Measurements from ENCODE around the gene TTLL5. TPM values are rescaled to one million over a fixed set of nuclear protein-coding genes. Genes with fewer than 3 reads are reported as not detected.

The TTLL5 gene
- polyA plus RNA-seq, 3 donors: 29.4 to 36.6 (median 32.7) TPM

DNA sequence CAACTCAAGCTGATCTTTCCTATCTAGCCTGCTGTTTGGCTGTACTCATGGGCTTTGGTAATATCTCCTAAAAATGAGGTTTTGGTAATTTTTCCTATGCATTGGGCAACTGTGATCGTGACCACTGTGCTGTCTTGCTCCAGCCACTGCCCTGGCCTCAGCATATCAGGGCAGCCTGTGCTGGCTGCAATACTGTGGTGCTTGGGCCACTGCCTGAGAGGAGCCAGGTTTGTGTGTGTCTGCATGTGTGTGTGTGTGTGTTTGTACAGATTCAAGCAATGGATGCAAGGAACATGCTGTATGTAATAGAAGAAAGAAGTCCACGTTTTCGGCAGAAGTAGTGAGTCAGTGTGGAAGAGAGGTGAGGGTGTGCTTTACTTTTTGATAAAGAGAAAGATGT is 13.4 kb upstream of the TTLL5 start:
- DNase-seq (ENCODE audit: extremely low read depth in 1 of 11, low read depth in 9 of 11, low spot score in 4 of 11): no peak

DNA sequence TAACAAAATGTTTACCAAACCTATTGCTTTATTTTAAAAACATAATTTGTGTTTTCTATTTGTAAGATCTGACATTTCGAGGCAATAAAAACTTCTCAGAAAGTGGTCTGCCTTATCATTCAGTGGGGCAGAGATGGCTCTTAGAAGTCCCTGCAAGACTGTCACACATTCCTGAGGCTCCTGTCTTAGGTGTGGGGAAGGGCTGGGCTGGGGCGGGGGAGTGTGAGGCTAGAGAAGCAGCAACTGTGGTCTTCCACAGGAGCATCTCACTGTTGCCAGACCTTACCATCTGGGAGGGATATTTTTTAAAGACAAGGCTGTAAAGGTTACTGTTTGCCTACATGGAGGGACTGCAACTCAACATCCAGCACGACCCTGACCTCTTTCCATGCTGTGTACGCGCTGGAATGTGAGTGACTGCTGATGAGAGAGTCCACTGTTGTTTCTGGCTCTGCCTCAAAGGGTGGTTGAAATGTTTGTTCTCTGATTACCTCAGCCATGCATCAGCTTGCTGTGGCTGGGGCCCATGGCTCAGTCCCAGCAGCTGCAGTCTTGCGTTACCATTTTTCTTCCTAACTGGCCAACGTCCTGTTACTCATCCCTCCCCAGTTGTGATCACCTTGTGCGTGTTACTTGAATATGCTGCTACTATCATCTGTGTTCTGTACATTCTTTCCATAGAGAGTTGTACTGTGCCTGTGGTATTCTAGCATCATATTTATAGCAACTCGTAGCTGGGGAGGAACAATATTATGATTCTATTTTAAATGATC is 12.8 kb upstream of the TTLL5 start:
- peak; percentile 42 to 84 (median 60) for DNase-seq (ENCODE audit: extremely low read depth in 1 of 11, low read depth in 9 of 11, low spot score in 4 of 11)

DNA sequence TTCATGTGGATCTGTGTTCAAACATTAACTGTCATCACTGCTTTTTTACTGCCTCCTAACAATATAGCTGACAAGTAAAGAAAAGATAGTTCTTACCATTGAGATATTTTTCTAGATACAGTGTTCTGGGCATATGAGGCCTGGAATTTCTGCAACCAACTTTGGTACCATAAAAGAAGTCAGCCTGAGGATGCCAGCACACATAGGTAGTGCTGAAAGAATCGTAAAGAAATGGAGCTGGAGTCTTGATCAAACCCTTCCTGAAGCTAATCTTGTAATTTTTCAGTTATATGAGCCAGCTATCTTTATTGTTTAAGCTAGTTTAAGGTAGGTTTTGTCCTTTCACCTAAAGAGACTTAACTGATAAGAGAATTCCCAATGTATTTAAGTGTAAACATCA is 11.7 kb upstream of the TTLL5 start:
- no peak for DNase-seq (ENCODE audit: extremely low read depth in 1 of 11, low read depth in 9 of 11, low spot score in 4 of 11)

DNA sequence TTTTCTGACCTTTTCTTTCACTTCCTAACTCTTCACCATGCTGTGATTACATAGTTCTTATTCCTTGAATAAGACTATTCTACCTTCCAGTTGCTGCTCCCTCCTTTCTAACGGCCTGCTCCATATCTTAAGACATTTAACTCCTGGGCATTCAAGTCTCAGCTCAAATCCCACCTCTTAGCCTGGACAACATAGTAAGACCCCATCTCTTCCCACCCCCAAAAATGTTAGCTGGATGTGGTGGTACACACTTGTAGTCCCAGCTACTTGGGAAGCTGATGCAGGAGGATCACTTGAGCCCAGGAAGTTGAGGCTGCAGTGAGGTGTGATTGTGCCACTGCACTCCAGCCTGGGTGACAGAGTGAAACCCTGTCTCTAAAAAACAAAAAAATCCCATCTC is 11.3 kb upstream of the TTLL5 start:
- DNase-seq (ENCODE audit: extremely low read depth in 1 of 11, low read depth in 9 of 11, low spot score in 4 of 11): no peak

DNA sequence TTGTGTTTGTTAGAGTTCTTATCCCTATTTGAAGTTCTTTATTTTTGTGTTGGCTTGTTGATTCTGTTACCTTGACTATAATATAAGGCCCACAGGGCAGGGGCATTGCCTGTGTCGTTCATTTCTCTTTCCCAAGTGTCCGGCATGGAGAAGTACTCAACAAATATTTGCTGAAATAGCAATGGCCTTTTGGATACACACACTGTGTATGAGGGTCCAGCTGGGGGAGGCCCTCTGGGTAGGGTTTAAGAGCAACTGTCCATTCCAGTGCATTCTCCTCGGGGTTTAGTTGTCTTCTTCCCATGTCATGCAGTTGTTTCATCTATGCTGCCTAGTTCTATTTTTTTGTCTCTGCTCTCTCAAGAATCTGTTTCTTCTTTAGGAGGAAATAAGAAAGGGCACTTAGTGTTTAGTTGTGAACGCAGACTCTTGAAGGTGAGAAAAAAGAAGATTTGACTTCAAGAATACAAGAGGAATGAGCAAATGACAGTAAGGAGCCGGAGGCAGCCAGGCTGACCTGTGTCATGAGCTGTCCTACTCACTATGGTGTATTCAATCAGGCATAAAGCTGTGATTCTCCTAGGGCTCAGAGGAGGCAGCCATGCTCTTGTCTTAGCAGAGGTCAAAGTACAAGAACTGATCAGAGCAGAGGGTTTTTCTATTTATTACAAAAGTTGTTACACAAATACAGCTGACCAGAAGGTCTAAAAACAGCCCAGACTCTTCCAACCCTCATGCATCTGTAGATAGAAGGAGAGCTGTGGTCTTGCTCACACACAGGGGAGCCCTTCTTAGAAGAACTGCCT is 10.6 kb upstream of the TTLL5 start:
- DNase-seq (ENCODE audit: extremely low read depth in 1 of 11, low read depth in 9 of 11, low spot score in 4 of 11): no peak

DNA sequence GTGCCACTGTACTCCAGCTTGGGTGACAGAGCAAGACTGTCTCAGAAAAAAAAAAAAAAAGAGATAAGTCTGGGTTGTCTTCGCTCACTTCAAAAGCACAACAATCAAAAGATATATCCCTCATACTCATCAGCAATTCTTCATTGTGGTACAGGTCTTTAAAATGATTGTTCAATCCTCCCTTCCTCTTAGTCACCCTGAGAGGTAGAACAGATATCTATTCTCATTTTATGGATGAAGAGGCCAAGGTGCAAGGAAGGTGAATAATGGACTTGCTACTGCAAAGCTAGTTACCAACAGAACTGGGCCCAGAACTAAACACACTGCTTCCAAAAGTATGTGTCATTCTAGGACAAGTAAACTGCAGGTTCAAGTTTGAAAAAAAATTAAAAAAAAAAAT is 7.5 kb upstream of the TTLL5 start:
- no peak for DNase-seq (ENCODE audit: extremely low read depth in 1 of 11, low read depth in 9 of 11, low spot score in 4 of 11)

DNA sequence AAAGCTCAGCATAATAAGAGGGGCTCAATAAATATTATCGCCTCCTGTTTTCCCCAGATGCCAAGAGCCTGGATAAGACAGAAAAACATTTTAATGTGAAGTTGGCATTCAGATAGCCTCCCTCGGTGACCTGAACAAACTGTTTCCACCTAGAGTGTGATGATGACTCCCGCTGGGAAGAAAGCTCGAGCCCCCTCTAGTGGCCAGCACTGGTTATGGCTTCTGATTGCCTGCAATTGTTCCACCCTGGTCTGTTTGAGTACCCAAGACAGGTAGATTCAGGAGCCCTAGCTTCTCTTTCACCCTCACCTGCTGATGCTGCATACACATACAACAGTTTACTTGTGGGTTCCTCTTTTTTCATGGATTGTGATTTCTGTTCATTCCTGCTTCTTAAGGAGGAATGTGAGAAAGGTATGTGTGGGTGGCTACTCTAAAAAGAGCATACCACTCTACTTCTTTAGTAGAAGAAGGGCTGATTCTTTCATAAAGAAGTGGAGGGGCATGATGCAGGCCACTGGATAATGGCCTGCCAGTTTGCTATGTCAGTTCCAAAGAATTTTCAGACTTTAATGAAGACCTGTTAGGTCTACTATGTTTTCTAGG is 6.8 kb upstream of the TTLL5 start:
- peak in 10 of 11 donors; percentile 49 to 72 (median 59) for DNase-seq (ENCODE audit: extremely low read depth in 1 of 11, low read depth in 9 of 11, low spot score in 4 of 11)

DNA sequence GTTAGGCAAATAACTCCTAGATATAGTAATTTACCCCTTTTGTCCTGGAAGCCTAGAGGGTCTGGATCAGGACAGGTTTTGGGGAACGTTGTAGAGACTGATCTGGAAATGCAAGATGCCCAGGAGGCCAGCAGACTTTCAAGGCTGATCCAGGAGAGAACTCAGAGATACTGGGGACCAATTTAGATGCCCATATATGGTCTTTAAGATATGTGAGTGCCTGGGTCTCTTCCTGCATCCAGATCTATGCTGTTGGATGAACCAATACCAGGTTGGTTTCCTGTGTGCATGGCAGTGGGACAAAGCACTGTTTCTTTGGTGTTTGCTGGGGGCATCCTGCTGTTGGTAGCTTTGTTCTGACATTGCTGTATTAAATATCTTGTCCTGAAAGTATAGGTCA is 5.8 kb upstream of the TTLL5 start:
- DNase-seq (ENCODE audit: extremely low read depth in 1 of 11, low read depth in 9 of 11, low spot score in 4 of 11): no peak

DNA sequence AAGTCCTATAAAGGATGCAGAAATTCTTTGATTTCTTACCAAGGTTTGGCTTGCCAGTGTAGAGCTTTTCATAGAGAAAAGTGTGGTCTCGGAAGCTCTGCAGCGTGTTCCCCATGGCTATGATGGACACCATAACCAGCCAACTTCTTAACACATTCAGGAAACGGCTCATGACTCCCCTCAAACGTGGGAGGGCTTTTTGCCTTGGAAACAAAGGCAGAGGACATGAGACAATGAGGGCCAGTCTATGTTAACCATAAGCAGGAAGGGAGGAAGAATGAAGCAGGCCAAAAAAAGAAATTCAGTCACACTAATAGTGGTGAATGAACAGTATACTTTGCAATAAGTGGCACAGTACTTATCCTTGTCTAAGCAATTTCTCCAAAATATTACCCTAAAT is 3.7 kb upstream of the TTLL5 start:
- no peak for DNase-seq (ENCODE audit: extremely low read depth in 1 of 11, low read depth in 9 of 11, low spot score in 4 of 11)

DNA sequence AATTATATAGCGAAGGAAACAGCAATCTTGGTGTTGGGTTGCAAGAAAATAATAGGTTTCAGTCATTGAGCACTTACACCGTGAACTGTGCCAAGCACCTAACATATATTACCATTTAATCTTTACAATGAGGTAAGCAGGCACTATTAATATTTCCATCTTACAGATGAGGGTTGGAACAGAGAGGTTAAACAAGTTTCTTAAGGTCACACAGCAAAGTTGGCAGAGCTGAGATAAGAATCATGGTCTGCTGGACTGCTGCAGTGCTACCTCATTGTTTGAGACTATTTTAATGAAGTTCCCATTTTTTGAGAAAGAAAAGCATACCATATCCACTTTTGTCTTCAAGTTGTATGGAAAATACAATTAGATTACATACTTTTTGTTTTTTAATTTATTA is 2.1 kb upstream of the TTLL5 start:
- DNase-seq (ENCODE audit: extremely low read depth in 1 of 11, low read depth in 9 of 11, low spot score in 4 of 11): no peak

DNA sequence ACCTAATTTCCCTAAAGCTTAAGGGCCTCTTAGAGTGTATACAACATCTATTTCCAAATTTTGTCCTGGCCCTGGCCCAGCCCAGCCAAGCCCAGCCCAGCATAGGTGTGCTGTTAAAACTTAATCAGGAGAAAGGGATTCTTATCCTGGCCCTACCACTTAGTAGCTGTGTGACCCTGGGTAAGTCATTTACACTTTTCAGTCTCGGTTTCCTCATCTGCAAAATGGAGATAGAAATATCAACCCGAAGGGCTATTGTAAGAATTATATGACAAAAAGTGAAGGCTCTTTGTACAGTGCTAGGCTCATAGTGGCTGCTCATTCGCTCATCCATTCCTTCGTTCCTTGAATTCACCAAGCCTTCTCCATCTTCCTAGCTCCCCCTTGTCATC is 812 bp upstream of the TTLL5 start:
- DNase-seq (ENCODE audit: extremely low read depth in 1 of 11, low read depth in 9 of 11, low spot score in 4 of 11): no peak

DNA sequence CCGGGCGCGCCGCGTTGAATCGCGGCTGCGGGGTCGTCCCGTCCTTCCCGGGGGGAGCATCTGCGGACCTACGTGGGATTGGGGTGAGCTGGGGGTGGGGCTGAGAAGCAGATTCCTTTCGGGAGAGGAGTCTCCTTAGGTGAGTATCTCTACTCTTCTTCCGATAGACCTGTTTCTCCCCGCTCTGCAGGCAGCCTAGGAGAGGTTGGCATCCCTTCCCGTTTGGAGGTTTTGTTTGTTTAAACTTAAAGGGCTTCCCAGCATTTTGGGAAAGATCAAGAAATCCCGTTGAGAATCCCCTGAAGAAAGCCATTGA is 411 bp downstream of the TTLL5 start:
- DNase-seq (ENCODE audit: extremely low read depth in 1 of 11, low read depth in 9 of 11, low spot score in 4 of 11): peak in 1 of 11 donors; percentile 15

DNA sequence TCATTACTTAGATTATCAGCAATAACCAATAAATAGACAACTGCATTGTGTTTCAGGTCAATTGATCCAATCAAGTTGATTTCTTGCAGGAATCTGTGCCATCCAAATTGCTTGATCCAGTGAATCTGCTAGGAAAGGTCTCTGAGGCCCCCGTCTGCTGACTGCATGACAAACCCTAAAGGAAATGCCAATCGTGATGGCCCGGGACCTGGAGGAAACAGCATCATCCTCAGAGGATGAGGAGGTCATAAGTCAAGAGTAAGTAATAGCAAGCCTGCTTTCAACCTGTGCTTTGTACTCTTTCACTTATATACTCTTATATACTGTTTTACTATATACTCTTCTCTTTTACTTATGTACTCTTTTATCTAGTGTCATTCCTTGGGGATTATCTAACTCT is 1.9 kb downstream of the TTLL5 start:
- DNase-seq (ENCODE audit: extremely low read depth in 1 of 11, low read depth in 9 of 11, low spot score in 4 of 11): no peak

DNA sequence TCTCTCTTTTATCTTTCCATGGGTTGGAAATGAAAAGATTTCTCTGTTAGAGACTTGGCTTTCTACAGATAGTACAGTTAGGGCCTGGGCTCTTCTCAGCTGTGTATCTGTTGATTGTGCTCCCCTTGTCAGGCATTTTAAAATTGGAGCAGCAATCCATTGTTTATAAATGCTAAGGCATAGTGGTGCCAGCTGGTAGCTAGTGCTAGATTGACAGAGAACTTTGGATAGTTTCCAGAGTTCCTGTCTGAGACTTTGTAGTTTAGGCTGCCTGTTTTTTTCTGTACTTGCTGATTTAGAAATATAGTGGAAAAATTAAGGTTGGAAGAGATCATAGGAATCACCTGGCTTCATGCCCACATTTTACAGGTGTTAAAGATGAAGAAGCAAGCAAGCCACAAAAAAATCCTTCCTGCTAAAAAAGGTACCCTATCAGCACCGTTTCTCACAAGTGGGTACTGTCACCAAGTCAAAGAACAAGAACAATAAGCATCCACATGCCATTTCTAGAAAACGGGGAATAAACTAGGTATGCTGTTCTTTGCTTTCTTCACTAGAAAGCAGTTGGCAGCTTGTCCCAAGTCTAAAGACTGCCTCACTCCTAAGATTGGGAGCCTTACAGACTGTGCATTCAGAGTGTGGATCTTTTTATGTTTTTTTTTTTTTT is 6.2 kb downstream of the TTLL5 start:
- no peak for DNase-seq (ENCODE audit: extremely low read depth in 1 of 11, low read depth in 9 of 11, low spot score in 4 of 11)

DNA sequence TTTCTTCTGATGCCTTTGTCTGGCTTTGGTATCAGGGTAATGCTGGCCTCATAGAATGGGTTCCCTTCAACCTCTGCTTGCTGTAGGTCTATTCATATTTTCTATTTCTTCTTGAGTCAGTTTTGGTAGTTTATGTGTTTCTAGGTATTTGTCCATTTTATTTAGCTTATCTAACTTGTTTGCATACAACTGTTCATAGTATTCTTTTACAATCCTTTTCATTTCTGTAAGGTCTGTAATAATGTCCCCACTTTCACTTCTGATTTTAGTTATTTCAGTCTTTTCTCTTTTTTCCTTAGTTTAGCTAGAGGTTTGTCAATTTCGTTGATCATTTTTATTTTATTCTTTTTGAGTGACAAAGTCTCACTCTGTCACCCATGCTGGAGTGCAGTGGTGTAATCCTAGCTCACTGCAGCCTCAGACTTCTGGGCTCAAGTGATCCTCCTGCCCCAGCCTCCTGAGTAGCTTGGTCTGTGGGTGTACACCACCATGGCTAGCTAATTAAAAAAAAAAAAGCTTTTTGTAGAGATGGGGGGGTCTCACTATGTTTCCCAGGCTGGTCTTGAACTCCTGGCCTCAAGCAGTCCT is 11.7 kb downstream of the TTLL5 start:
- no peak for DNase-seq (ENCODE audit: extremely low read depth in 1 of 11, low read depth in 9 of 11, low spot score in 4 of 11)

DNA sequence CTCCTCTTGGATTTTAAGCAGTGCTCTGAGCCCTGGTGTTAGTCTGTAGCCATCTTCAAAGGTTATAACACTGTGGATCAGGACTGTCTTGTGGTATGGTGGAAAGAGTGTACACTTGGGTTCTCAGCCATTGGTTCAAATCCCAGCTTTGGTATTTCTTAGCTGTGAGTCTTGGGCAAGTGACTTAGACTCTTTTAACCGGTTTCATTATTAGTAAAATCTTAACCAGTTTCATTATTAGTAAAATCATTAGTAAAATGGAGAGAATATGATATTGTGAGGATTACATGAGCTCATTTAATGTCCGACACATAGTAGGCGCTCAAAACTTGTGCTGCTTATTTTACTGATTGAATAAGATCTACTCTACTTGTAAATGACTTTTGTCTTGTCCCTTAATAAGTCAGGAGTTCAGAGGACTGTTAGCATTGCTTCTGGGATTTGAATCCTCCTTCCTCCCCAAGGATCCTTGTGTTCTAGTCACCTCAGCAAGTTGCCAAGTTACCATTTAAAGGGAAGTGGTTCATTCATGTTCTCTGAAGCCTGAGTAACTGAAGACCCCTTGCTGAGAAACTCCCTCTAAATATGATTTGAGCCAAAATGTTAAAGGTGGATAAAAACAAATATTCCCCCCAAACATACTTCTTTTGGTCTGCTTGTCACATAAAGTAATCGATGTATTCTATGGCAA is 12.4 kb downstream of the TTLL5 start:
- no peak for DNase-seq (ENCODE audit: extremely low read depth in 1 of 11, low read depth in 9 of 11, low spot score in 4 of 11)

DNA sequence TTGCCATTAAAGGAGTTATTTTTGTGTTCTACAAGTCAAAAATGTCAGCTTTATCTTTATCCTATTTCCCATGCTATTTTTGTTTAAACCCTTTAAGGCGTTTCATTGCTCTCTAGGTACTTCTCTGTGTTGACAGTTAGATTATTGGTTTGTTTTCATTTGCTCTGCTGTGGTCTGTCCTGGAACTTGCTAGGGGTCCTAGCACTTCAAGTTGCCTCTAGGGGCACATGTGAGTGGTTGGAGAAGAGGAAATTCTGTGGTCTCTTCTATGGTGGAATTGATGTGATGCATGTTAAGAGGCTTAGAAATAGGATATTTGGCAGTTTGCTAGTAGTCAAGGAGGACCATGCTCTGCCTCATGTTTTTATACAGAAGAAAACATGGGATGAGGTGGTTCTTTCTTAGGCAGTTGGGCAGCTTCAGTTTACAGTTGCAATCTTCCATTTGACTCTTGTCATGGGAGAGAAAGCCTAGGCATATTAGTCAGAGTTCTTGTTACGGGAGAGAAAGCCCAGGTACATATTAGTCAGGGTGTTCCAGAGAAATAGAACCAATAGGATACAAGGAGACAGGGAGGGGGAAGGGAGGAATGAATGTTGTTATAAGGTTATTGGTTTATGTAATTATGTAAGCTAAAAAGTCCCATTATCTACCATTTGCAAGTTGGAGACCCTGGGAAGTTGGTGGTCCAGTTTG is 14.4 kb downstream of the TTLL5 start:
- DNase-seq (ENCODE audit: extremely low read depth in 1 of 11, low read depth in 9 of 11, low spot score in 4 of 11): no peak

DNA sequence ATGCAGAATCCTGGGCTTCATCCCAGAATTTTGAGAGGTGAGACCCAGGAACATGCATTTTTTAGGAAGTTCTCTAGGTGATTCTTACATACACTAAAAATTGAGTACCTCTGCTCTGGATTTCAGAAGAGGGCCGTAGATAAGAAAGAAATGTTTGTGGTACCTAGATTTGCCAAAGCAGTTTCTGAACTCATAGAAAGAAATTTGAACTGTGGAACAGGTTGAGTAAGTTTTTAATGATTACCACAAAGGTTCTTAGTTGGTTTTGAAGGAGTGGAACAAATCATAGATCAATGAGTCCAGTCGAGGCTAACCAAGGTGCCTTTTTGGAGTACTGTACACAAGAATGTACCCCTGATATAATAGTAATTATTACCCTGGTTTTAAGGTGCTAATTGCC is 24.9 kb downstream of the TTLL5 start:
- peak in 1 of 11 donors; percentile 9 for DNase-seq (ENCODE audit: extremely low read depth in 1 of 11, low read depth in 9 of 11, low spot score in 4 of 11)

All from renal cortex interstitium (tissue), 11 donors.